T-helper 1 cell (primary cell): ENCODE measurements around the gene EOMES.

Experiments used
- DNase-seq, 5 donors: peaks; one replicate each; pipeline ENCODE4 v3.0.0-alpha.2; 2012 to 2020

The EOMES gene

DNA sequence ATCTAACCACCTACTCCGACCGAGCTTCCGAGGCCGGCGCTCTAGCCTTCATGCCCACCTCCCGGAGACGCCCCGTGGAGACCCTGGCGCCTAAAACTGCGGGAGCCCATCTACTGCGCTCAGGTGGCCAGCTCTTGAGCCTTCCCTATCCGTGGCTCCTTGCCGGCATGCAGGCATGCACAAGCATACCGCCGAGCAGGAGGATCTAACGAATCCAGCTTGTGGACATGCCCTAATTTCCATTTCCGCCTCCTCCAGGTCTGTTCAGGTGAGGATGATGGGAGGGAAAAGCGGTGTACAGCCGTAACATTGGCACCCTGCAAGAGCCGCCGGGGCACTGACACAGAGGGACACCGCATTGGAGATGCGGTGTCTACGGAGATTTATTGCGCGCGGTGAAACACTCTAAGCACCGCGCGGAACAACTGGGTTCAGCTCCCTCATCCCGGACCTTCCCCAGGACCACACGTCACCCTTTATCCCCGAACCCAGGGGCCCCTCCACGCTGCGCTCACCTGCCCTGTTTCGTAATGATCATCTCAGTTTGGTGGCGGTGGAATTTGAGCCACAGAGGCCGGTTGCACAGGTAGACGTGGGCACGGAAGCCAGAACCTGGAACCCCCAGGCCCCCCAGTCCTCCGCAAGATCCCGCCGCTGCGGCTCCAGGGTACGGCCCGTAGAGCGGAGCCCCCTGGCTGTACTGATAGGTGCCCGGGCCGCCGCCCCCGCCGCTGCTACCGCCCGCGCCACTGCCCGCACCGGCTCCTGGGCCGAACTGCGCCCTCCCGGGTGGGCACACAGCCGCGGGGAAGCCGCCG is 1.0 kb downstream of the EOMES start:
- no peak for DNase-seq

GRCh38 chr3:27719314-27720003 is 2.7 kb downstream of the EOMES start:
- DNase-seq: no peak

- no peak for DNase-seq
Measured at GRCh38 chr3:27718459-27718858, 3.7 kb downstream of the EOMES start.

DNA sequence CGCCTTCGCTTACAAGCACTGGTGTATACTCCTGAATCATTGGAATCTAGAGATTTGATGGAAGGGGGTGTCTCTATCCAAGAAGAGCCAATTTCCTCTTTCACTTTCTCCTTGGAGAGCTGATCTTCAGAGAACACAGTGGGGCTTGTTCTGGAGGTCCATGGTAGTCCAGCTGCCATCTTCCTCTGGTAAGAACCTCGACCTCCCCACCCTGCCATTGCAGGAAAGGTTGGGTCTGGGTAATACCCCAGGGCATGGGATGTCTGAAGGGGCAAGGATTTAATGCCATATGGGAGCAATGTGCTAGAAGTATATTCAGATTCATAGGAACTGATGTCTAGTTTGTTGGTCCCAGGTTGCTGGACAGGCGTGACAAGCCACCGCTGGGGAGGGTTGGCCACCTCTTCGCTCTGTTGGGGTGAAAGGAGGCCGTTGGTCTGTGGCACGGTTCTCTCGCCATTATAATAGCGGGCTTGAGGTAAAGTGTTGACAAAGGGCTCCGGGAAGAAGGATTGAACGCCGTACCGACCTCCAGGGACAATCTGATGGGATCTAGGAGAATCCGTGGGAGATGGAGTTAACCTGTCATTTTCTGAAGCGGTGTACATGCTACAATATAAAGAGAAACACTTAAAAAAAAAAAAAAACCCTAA is 4.8 kb downstream of the EOMES start:
- DNase-seq: no peak

DNA sequence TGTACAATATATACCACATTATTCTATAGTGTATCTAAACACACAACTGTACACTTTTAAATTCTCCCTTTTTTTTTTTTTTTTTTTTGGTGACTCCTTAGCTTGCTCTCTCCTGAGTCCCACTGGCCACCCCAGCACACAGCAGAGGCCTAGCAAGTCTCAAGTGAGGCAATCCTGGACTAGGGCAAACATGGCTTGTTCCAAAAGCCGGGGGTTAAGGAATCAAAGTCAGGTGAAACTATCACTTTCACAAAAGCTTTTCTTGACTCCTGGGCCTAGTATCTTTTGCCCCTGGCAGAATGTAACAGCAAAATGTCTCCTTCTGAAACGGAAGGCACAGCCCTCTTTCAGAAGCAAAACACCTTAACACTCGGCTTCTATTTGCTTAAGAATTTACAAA is 5.8 kb downstream of the EOMES start:
- DNase-seq: no peak

DNA sequence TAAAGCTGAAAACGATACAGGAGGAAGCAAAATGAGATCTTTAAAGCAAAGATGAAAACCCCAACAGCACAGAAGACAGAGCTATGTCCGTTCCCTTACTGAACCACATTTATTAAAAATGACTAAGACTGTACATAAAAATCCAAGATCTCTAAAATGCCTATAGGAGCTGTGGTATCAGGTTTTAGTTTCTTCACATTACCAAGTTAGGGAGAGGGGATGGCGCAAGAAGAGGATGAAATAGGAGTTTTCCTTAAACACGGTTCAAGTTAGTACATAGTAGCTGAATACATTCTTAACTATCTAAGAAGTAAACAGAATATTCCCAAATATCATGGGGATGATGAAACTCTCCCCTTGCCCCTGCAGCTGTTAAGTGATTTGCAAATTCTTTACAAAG is 6.3 kb downstream of the EOMES start:
- no peak for DNase-seq

DNA sequence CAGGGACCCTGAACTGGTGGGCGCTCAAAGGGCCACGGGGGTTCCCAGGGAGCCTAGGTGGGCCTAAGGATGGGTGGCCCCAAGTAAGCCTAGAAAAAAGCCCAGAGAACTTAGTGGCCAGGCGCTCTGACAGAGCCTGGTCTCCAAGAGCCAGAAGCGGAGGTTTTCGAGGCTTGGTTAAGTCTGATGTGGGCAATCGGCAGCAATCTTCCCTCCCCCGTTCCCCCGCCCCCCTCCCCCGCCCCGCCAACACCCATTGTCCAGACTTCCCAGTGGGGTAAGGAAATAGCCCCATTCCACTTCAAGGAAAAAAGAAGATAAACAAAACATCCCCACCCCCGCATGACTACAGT is 6.7 kb downstream of the EOMES start:
- no peak for DNase-seq

GRCh38 chr3:27714692-27715453 is 7.2 kb downstream of the EOMES start:
- no peak for DNase-seq

GRCh38 chr3:27714146-27714526 is 8.0 kb downstream of the EOMES start:
- no peak for DNase-seq

DNA sequence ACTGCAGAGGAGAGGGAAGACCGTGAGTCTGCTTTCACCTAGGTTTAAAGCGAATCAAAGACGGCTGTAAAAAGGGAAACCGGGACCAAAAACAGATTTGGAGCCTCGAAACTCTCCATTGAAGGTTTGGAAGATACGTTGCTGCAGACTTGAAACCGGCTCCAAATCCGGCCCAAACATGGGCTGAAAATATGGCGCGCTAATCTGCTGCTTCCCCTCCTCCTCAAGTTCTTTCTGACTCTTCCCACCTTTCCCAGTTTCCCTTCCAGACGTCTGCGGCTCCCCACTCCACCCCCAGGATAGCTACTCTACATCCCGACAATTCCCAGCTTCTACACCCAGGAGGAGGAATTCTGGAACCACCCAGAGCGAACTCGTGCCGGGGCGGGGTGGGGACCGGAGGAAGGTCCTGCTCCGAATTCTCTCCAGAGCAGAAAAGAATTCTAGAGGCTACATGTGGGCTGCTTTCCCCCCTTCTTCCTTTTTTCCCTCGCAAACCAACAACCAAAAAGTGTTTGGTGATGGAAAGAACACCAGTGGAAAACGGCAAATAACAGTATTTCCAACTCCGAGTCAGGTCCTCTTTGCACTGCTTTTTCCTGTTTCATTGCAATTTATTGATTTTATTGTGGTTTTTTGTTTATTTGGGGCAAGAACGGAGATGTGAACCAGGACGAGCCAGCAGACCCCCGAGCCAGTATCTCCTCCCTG is 8.5 kb downstream of the EOMES start:
- no peak for DNase-seq

DNA sequence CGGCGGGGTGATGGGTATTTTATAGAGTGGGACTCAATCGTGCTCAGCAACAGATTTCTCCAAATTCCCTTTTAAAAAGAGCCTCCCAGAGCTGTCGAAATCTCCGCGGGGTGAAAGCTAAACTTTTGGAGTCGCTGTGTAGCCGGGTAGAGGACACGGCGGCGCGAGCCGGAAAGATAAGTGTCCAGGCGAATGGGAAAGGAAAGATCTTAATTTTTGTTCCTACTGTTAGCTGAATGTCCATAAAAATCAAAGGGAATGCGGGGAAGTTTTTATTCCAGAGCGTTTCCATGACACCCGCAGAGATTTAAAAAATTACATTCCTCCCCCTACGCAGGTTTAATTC is 9.1 kb downstream of the EOMES start:
- DNase-seq: no peak

- peak; percentile 48 to 82 (median 69) for DNase-seq
Measured at GRCh38 chr3:27712136-27713077, 9.7 kb downstream of the EOMES start.

DNA sequence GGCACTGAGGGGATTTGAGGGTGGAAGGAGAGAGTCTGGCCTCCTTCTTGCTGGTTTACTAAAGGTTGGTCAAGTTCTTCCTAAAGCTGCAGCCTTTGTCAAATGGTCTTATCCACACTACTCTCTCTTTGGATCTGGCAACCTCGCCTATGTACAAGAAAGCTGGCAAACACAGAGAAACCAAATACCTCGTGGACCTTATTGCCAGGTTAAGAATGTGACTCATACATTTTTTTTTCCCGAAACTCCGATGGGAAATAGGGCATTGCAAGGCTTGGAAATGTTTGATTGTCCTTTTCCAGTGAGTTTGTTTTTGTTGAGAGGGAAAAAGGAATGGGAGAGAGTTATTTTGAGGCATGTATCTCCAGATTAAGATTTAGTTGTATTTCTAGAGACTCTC is 13.9 kb downstream of the EOMES start:
- DNase-seq: no peak

DNA sequence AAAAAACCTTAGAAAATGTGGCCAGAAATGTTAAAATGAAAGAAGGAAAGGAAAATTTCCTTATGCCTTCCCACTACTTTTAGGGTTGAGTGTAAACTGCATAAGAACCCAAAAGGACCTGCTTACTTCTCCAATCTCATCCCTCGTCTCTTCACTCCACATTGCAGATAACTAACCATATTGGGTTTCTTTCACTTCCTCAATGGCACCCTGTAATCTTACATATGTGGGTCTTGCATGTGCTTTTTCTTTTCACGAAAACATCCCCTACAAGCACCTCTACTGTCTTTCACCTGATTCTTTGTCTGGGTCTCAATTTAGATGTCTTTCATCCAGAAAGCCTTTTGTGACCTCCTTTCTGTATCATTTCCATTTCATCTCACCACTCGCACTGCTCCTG is 23.1 kb downstream of the EOMES start:
- no peak for DNase-seq

GRCh38 chr3:27696906-27697305 is 25.2 kb downstream of the EOMES start:
- no peak for DNase-seq

- no peak for DNase-seq
Measured at GRCh38 chr3:27695636-27696035, 26.5 kb downstream of the EOMES start.

DNA sequence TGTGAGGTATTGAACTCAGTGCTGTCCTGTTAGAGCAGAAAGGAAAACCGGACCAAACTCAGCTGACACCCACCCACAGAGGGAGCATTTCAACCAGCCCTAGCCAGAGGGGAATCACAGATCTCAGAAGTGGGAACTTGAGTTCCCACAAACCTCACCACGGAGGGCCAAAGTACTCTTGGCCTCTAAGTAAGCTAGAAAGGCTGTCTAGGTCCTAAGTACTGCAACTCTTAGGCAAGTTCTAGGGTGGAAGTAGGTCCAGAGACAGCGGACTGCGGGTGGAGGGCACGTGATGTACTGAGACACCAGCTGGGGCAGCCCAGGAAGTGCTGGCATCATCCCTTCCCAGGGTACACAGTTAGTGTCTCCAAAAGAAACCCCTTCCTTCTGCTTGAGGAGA is 34.1 kb downstream of the EOMES start:
- DNase-seq: no peak

DNA sequence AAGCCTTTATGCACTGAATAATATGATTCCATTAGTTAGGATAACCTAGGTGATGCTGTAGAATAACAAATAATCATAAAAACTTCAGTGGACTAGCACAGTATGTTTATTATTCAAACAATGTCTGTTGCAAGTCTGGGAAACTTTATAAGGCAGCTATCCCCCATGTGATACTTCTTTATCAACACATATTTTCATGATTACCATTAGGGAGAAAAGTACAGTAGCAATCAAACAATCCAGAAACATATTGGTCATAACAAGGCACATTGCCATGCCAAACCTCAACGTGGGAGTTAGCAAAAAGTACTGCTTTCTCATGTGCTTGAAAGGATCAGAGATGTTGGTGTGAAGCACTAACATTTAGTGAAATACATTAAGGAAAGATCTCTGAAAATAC is 35.5 kb downstream of the EOMES start:
- DNase-seq: no peak

DNA sequence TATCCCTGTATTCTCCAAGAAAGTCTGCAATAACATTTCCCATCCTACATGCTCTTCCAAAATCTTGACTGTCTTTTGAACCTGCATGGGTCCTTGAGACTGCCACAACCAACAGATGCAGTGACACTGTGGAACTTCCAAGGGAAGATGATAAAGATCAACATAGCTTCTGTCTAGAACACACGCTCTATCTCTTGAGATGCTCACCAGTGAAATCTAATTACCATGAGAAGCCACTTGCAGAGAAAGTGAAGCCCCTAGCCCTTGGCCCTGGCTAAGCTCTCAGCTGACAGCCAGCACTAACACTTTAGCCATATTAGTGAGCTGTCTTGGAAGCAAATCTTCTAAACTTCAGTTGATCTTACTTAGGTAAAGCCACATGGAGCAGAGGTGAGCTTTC is 36.6 kb downstream of the EOMES start:
- no peak for DNase-seq

- no peak for DNase-seq
Measured at GRCh38 chr3:27684302-27684701, 37.8 kb downstream of the EOMES start.

- peak in 4 of 5 donors; percentile 22 to 81 (median 28) for DNase-seq
Measured at GRCh38 chr3:27681249-27681748, 40.8 kb downstream of the EOMES start.
